H54 (cell line): ENCODE results near the gene C1QTNF4.

ENCODE experiments used
- DNase-seq: peaks from one replicate; pipeline ENCODE4 v3.0.0; 2011; ENCODE audit warnings: low spot score, mixed read lengths; ENCODE audit not compliant: insufficient read length
- FAIRE-seq: peaks from 3 replicates; lab custom pipeline; 2011; peaks lifted over from hg19 to GRCh38; lab: Jason Lieb, UNC
- POLR2A ChIP-seq: IDR thresholded peaks from 2 replicates; pipeline ENCODE4 v1.6.1; 2011; ENCODE audit warnings: low read depth, mild to moderate bottlenecking, low read length

The C1QTNF4 gene

DNA sequence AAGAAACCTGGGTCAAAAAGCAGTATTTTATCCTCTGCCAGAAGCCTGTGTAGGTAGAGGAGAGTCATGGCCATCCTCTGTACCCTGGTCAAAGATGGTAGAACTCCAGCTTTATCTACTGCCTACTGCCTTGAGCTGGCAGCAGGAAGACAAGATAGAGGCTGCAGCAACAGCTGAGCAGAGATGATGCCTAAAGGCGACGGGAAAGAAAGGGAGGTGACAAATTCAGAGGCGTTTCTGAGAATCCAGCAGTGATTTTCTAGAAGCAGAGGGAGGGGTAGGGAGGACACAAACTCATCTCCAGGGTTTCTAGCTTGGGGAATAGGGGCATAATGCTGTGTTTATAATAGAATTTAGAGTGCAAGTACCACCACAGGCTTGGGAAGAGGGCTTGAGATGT is 15.5 kb upstream of the C1QTNF4 start:
- no peak for TF ChIP-seq POLR2A
- no peak for FAIRE-seq
- no peak for DNase-seq

DNA sequence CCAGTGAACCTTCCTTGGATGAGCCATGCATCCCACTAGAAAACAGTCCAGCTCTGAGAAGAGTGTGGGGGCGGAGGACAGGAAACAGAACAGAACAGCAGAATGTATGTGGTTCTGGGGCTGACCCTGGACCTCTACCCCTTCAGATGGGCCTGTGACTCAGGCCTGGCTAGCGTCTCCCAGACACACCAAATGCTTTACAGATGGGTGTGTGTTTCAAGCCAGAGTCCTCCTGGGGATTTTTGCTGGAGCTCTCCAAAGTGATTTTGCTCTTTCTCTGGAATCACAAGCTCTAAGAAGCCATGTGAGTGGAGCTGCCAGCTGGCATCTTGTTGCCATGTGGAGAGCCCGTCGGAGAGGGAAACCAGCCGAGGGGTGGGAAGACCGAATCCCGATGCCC is 13.2 kb upstream of the C1QTNF4 start:
- no peak for TF ChIP-seq POLR2A
- DNase-seq (no peak), FAIRE-seq (no peak)

DNA sequence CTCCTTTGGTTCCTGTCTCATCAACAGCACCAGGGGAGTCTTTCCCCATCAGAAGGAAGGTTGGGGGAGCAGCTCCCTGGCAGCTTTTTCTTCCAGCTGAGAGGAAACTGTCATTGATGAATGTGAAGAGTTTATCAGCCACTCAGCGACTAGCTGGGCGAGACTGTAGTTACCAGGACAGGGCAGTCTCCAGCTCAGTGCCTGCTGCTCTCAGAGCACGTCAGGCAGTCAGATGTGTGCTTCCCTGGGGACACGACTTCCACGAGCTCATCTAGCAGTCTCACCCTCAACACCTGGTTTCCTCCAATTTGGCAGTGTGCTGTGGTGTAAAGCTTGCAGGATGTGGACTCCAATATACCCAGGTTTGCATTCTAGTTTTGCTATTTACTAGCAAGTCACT is 12.5 kb upstream of the C1QTNF4 start:
- no peak for DNase-seq
- TF ChIP-seq POLR2A: no peak
- no peak for FAIRE-seq

DNA sequence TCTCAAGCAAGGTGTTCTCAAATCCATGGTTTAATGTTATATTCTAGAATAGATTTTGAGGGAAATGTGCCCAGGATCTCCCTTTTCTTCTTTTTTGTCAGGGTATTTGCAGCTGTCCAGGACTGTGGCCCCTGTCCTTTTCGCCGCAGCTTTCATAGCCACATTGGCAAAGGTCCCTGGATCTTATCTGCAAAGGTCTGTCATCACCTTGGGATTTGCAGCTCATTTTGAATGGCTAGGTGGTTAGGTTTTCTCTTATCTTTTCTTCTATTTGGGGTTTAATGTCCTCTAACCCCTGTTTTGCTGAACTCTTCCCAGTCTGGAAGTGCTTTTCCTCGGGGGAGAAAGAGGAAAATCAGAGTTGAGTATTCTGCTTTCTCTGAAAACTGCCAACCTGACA is 11.7 kb upstream of the C1QTNF4 start:
- FAIRE-seq (no peak), DNase-seq (no peak)
- TF ChIP-seq POLR2A: no peak

DNA sequence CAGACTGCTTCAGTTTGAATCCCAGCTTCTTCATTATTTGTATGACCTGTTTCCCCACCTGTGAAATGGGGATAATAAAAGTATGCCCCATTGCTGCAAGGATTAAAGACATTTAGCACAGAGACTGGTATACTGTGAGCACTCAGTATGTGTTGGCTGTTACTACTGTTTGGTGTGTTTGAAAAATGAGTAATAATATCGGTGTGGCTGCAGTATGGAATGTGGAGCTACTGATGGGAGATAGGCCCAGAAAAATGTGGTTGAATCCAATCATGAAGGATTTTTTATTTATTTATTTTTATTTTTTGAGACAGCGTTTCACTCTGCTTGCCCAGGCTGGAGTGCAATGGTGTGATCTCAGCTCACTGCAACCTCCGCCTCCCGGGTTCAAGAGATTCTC is 9.1 kb upstream of the C1QTNF4 start:
- TF ChIP-seq POLR2A: no peak
- FAIRE-seq (no peak), DNase-seq (no peak)

DNA sequence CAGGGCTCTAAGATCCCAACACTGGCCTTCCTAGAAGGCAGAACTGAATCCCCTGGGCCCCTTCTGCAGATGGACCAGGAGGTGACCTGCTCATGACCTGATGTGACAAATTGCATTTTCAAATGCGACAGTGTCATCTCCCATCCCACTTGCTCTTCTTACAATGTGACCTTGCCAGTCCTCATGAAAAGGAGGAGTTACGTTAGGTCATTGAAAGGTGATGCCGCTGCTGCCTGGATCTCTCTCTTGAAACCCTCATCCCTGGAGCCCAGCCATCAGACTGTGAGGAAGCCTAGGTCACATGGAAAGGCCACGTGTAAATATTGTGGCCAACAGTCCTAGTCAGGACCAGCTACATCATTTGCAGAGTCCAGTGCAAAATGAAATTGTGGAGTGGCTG is 5.7 kb upstream of the C1QTNF4 start:
- FAIRE-seq: no peak
- TF ChIP-seq POLR2A: no peak

DNA sequence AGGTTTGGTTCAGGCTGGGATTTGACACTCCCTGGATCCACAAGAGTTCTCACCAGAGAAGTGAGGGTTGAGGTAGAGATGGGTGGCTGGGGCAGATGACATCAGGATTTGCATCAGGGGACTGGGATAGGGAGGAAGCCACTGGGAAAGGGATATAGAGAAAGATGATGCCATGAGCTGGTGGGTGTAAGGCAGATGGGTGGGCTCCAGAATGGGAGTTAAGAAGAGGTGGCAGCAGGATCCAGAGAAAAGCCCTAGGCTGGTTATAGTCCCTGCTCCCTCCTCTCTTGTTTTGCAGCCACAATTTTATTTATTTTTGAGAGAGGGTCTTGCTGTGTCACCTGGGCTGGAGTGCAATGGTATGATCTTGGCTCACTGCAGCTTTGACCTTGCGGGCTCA is 1.8 kb upstream of the C1QTNF4 start:
- no peak for TF ChIP-seq POLR2A
- FAIRE-seq (no peak), DNase-seq (no peak)

More for the DNA sequence above, 5.7 kb upstream of the C1QTNF4 start:
- no peak for DNase-seq

DNA sequence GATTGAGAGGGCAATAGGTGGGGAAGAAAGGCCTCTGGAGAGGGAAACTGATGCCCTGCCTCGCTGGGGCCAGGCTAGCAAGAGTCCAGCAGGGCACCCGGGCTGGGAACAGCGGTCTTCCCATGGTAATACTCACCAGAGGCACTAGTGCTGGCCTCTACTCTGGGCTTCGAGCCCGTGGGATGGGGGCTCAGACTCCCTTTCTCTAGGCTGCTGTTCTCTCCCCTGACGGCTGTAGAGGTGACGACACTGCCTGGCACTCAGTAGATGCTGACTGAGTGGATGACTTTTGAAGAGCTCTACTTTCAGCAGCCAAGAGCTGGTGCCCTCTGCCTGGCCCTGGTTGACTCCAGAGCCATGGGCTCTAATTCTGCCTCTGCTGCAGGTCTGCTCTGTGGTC is 818 bp upstream of the C1QTNF4 start:
- no peak for FAIRE-seq
- no peak for DNase-seq

DNA sequence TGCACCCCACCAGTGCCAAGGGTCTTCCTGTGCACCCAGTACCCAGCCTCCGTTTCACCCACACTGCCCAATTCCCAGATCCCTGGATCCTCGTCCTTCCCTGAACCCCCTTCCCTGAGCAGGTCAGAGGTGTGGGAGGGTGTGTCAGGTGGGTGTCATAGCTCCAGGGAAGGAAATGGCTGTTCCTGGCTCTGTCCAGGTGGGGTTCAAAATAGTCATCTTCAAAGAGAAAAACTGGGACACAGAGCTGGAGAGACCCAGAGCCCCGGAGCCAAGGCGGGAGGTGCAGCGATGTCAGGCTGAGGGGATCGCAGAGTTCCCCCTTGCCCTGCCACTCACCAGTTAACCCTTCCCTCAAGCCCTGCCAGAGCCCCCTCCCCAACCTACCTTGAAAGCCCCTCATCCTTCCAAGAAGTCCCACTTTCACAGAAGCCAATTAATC is 698 bp downstream of the C1QTNF4 start:
- TF ChIP-seq POLR2A: no peak
- DNase-seq (no peak), FAIRE-seq (no peak)

More for the DNA sequence above, 818 bp upstream of the C1QTNF4 start:
- no peak for TF ChIP-seq POLR2A

DNA sequence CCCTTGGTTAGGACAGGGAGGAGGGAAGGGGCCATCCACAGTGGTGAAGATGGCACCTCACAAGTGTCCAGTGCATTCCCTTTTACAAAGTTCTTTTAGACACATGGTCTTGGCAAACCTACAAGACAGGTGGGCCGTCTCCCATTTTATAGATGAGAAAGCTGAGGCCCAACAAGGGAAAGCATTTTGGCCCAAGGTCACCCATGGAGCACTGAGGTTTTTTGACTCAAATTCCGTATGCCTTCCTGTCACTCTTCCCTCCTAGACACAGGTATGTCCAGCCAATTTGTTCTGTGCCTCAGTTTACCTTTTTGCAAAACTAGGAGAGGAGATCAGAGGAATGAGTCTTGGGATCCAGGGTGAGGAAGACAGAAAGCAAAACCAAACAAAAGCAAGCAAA is 1.2 kb downstream of the C1QTNF4 start:
- TF ChIP-seq POLR2A: no peak
- no peak for FAIRE-seq
- no peak for DNase-seq

DNA sequence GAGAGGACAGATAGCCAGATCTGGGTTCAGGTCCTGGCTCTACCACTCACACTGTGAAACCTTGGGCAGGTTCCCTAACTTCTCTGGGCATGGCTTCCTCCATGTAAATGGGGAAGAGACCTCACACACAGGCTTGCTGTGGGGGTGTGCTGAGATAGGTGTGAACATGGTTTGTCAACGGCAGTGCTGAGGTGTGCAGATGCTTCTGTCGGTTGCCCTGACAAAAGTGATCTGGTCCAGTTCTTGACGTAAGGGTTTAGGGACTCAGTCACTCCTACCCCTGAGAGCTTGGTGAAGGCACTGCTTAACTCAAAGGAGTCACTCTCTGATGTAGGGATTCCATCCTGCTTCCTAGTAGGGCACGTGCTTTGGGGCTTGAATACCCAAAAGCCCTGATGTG is 2.0 kb downstream of the C1QTNF4 start:
- TF ChIP-seq POLR2A: no peak
- FAIRE-seq (no peak), DNase-seq (no peak)

DNA sequence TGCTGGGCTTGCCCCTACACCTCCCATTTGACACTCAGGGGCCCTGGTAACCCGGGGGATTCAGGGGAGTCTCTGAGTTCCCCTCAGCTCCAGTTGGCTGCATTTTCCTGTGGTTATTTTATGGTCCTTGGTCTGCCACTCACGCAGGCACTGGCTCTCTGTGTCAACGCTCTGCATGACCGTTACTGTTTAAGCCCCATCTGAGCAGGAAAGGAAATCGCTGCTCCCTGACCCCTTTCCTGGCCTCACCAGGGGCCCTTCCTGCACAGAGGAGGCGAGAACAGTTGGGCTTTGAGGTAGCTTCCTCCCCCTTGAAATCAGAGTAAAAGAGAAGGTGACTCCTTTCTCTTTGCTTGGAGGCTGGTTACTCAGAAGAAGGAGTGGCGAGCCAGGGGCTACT is 2.4 kb downstream of the C1QTNF4 start:
- FAIRE-seq (no peak), DNase-seq (no peak)
- no peak for TF ChIP-seq POLR2A

DNA sequence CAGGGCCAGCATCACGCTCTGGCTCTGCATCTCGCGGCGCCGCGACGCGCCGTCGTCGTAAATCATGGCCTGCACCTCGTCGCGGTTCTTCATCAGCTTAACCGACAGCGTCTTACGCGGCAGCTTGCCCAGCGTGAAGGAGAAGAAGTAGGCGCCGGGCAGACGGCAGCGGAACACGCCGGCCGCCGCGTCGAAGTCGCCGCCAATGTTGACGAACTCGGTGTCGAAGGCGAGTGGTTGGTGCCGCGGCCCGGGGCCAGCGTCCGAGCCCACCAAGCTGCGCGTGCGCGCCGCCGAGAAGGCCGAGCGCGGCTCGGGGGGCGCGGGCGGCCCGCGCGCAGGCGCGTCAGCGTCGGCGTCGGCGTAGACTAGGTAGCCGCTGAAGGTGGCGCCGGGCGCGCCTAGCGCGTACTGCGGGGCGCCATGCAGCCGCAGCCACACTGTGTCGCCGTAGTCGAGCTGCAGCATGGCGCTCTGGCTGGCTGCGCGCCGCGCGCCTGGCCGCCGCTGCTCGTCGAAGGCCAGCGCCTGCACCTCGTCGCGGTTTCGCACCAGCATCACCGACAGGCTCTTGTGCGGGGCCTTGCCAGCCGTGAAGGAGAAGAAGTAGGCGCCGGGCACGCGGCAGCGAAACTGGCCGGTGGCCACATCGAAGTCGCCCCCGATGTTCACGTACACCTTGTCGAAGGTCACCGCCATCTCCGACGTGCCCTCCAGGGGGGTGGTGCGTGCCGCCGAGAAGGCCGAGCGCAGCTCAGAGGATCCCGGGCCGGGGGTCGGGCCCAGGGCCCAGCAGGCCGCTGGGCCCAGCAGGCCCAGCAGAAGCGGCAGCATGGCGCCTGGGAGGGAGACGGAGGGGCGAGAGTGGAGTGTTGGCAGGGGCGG is 4.0 kb downstream of the C1QTNF4 start:
- TF ChIP-seq POLR2A: no peak
- FAIRE-seq (no peak), DNase-seq (no peak)

DNA sequence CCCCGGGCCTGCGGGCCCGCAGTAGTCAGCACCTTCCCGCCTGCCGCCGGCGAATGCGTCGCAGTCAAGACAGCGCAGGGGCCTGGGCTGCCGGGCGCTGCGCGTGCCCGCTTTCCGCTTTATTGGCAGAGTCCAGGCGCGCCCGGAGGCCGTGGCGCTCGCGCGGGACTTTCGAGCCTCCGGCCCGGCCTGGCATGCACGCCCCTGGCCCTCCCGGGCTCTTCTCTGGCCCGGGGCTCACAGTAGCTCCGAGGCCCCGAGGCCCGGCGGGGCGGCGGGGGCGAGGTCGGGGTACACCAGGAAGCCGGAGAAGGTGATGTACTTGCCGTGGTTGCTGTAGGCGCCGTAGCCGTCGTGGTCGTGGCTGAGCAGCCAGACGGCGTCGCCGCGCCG is 4.6 kb downstream of the C1QTNF4 start:
- TF ChIP-seq POLR2A: no peak
- no peak for DNase-seq
- no peak for FAIRE-seq

DNA sequence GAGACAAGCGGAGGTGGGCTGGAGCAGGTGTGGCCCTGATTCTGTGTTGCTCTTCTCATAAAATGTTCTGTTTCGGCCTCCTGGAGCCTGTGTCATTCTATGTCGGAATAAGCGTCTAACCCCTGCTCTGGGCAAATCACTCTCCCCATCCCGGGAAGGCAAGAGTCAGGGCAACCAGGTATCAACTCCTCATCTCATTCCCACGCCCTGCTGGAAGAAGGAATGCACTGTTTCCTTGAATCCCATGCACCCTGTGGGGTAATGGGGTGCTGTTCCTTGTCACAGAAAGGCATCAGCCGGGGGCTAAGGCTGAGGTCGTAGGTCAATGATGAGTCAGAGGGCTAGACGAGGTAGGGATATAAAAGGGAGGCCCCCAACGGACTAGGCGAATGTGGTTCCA is 5.1 kb downstream of the C1QTNF4 start:
- no peak for FAIRE-seq
- TF ChIP-seq POLR2A: no peak
- no peak for DNase-seq
